ENCODE results near the gene TMEM132D. TPM values are rescaled to one million over a fixed set of nuclear protein-coding genes. Genes with fewer than 3 reads are reported as not detected.

The TMEM132D gene
- total RNA-seq, 1 donor from 2014 or later, result 2.6 TPM

- DNase-seq (ENCODE audit: low spot score), result no peak
These were observed 365.7 kb downstream of the TMEM132D start for GRCh38 chr12:129538137-129538536.

- no peak for DNase-seq (ENCODE audit: low spot score)
These were observed 368.7 kb downstream of the TMEM132D start for GRCh38 chr12:129534966-129535750.

- DNase-seq (ENCODE audit: low spot score), result no peak
These were observed 370.9 kb downstream of the TMEM132D start for GRCh38 chr12:129532707-129533499.

GRCh38 chr12:129532082-129532481 is 371.7 kb downstream of the TMEM132D start:
- no peak for DNase-seq (ENCODE audit: low spot score)

- no peak for DNase-seq (ENCODE audit: low spot score)
These were observed 372.8 kb downstream of the TMEM132D start for GRCh38 chr12:129530984-129531383.

- DNase-seq (ENCODE audit: low spot score), result no peak
These were observed 373.3 kb downstream of the TMEM132D start for GRCh38 chr12:129530517-129530916.

GRCh38 chr12:129527506-129527905 is 376.3 kb downstream of the TMEM132D start:
- DNase-seq (ENCODE audit: low spot score), result no peak

- no peak for DNase-seq (ENCODE audit: low spot score)
These were observed 380.2 kb downstream of the TMEM132D start for GRCh38 chr12:129523621-129524020.

- DNase-seq (ENCODE audit: low spot score), result no peak
These were observed 383.1 kb downstream of the TMEM132D start for GRCh38 chr12:129520739-129521138.

- DNase-seq (ENCODE audit: low spot score), result no peak
These were observed 400.0 kb downstream of the TMEM132D start for GRCh38 chr12:129503802-129504201.

- no peak for DNase-seq (ENCODE audit: low spot score)
These were observed 407.6 kb downstream of the TMEM132D start for GRCh38 chr12:129496226-129496625.

- no peak for DNase-seq (ENCODE audit: low spot score)
These were observed 409.1 kb downstream of the TMEM132D start for GRCh38 chr12:129494766-129495165.

- DNase-seq (ENCODE audit: low spot score), result no peak
These were observed 409.6 kb downstream of the TMEM132D start for GRCh38 chr12:129494260-129494659.

GRCh38 chr12:129489100-129489676 is 414.6 kb downstream of the TMEM132D start:
- DNase-seq (ENCODE audit: low spot score), result no peak

- no peak for DNase-seq (ENCODE audit: low spot score)
These were observed 416.9 kb downstream of the TMEM132D start for GRCh38 chr12:129486931-129487330.

- DNase-seq (ENCODE audit: low spot score), result no peak
These were observed 420.5 kb downstream of the TMEM132D start for GRCh38 chr12:129483111-129483893.

GRCh38 chr12:129481921-129482320 is 421.9 kb downstream of the TMEM132D start:
- DNase-seq (ENCODE audit: low spot score), result no peak

GRCh38 chr12:129470196-129470595 is 433.6 kb downstream of the TMEM132D start:
- DNase-seq (ENCODE audit: low spot score), result no peak

GRCh38 chr12:129467726-129468125 is 436.1 kb downstream of the TMEM132D start:
- DNase-seq (ENCODE audit: low spot score), result no peak

- no peak for DNase-seq (ENCODE audit: low spot score)
These were observed 436.5 kb downstream of the TMEM132D start for GRCh38 chr12:129467289-129467688.

GRCh38 chr12:129466499-129466898 is 437.3 kb downstream of the TMEM132D start:
- DNase-seq (ENCODE audit: low spot score), result no peak

GRCh38 chr12:129459886-129460285 is 443.9 kb downstream of the TMEM132D start:
- no peak for DNase-seq (ENCODE audit: low spot score)
